ENCODE data around the gene KIF21B. TPM values are rescaled to one million over a fixed set of nuclear protein-coding genes. Genes with fewer than 3 reads are reported as not detected.

The KIF21B gene
- total and polyA plus RNA-seq, 2 experiments from 2014 or later = 4.6 to 34.3 TPM

DNA sequence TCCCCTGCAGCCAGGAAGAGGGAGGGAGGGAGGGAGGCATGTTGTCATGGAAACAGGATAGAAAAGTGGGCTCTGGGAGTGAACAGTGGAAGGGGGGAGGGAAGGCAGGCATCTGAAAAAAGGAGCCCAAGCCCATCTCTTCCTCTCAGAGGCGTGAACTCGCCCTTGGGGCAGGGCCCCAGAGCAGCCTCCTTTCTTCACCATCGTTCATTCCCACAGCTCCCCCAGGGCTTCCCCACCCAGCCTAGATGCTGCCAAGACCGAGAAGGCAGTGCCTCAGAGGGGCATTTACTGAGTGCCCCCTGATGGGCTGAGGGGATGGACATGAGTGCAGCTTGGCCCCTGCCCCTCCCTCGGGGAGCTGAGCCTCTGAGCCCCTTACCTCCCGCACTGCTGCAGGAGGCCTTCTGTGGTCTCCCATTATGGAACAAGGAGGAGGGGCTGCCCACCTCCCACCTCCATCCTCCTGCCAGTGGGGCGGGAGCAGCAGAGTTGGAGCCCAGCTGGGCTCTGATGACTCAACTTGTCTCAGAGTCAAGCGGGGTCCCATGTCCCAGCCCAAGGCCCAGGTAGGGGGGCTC lies 39.1 kb upstream of the KIF21B start (continued):
- TF ChIP-seq, protein P1, sequence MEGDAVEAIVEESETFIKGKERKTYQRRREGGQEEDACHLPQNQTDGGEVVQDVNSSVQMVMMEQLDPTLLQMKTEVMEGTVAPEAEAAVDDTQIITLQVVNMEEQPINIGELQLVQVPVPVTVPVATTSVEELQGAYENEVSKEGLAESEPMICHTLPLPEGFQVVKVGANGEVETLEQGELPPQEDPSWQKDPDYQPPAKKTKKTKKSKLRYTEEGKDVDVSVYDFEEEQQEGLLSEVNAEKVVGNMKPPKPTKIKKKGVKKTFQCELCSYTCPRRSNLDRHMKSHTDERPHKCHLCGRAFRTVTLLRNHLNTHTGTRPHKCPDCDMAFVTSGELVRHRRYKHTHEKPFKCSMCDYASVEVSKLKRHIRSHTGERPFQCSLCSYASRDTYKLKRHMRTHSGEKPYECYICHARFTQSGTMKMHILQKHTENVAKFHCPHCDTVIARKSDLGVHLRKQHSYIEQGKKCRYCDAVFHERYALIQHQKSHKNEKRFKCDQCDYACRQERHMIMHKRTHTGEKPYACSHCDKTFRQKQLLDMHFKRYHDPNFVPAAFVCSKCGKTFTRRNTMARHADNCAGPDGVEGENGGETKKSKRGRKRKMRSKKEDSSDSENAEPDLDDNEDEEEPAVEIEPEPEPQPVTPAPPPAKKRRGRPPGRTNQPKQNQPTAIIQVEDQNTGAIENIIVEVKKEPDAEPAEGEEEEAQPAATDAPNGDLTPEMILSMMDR (conservative IDR thresholded peaks at IDR 0.05; ENCODE audit: low read depth in 2 of 2) = no peak
- TF ChIP-seq, protein P2, sequence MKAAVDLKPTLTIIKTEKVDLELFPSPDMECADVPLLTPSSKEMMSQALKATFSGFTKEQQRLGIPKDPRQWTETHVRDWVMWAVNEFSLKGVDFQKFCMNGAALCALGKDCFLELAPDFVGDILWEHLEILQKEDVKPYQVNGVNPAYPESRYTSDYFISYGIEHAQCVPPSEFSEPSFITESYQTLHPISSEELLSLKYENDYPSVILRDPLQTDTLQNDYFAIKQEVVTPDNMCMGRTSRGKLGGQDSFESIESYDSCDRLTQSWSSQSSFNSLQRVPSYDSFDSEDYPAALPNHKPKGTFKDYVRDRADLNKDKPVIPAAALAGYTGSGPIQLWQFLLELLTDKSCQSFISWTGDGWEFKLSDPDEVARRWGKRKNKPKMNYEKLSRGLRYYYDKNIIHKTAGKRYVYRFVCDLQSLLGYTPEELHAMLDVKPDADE (IDR thresholded peaks at IDR 0.05) = no peak
- TF ChIP-seq STAT1 (IDR thresholded peaks at IDR 0.05; ENCODE audit: unreplicated experiment) = no peak

DNA sequence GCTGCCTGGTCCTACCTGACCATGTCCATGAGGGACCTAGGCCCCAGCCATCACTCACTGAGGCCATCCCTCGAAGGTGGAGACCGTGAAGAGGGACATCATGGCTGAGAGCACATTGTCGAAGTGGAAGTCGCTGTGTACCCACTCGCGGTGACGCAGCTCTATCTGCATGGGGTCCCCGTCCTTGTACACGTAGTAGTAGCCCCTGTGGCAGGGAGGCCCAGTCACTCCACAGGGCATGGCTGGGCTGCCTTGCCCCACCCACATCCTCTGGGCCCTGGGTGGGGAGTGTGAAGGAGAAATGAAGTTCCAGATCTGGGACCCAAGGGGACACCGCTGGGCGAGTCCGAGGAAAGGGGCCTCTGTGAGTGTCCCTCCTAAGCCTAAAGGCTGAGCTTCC lies 38.4 kb upstream of the KIF21B start:
- Mint-ChIP-seq H3K4me1 (peaks cover 18% of the 10 kb centered on the region), H3K4me3 (no peak overlapping the region), H3K27me3 (ENCODE audit: insufficient read depth, low read depth, poor library complexity) (peaks cover 7% of the 10 kb centered on the region), H3K27ac (no peak overlapping the region), H3K36me3 (ENCODE audit: low read depth) (no peaks in the 10 kb centered on the region; the same call in 2 of the 3 replicates), H3K9me3 (peaks cover 2% of the 10 kb centered on the region; the same call in 2 of the 3 replicates)
- no peak for ATAC-seq
- DNase-seq (ENCODE audit: low spot score) = no peak
- H4K20me1 ChIP-seq (replicated peaks; ENCODE audit: insufficient read depth) = no peaks in the 10 kb centered on the region
- H3K27me3 ChIP-seq (ENCODE audit: insufficient read depth) = no peaks in the 10 kb centered on the region
- no peak overlapping the region for H2AFZ ChIP-seq
- no peak overlapping the region for H3K27ac ChIP-seq (ENCODE audit: low read depth)
- H3K4me2 ChIP-seq = no peak overlapping the region
- no peaks in the 10 kb centered on the region for H3F3A ChIP-seq (replicated peaks; ENCODE audit: low read depth)
- peaks cover 10% of the 10 kb centered on the region for H3K4me1 ChIP-seq (ENCODE audit: insufficient read depth)
- no peak for TF ChIP-seq NANOG (IDR thresholded peaks at IDR 0.05; ENCODE audit: borderline replicate concordance)
- TF ChIP-seq, protein P3, sequence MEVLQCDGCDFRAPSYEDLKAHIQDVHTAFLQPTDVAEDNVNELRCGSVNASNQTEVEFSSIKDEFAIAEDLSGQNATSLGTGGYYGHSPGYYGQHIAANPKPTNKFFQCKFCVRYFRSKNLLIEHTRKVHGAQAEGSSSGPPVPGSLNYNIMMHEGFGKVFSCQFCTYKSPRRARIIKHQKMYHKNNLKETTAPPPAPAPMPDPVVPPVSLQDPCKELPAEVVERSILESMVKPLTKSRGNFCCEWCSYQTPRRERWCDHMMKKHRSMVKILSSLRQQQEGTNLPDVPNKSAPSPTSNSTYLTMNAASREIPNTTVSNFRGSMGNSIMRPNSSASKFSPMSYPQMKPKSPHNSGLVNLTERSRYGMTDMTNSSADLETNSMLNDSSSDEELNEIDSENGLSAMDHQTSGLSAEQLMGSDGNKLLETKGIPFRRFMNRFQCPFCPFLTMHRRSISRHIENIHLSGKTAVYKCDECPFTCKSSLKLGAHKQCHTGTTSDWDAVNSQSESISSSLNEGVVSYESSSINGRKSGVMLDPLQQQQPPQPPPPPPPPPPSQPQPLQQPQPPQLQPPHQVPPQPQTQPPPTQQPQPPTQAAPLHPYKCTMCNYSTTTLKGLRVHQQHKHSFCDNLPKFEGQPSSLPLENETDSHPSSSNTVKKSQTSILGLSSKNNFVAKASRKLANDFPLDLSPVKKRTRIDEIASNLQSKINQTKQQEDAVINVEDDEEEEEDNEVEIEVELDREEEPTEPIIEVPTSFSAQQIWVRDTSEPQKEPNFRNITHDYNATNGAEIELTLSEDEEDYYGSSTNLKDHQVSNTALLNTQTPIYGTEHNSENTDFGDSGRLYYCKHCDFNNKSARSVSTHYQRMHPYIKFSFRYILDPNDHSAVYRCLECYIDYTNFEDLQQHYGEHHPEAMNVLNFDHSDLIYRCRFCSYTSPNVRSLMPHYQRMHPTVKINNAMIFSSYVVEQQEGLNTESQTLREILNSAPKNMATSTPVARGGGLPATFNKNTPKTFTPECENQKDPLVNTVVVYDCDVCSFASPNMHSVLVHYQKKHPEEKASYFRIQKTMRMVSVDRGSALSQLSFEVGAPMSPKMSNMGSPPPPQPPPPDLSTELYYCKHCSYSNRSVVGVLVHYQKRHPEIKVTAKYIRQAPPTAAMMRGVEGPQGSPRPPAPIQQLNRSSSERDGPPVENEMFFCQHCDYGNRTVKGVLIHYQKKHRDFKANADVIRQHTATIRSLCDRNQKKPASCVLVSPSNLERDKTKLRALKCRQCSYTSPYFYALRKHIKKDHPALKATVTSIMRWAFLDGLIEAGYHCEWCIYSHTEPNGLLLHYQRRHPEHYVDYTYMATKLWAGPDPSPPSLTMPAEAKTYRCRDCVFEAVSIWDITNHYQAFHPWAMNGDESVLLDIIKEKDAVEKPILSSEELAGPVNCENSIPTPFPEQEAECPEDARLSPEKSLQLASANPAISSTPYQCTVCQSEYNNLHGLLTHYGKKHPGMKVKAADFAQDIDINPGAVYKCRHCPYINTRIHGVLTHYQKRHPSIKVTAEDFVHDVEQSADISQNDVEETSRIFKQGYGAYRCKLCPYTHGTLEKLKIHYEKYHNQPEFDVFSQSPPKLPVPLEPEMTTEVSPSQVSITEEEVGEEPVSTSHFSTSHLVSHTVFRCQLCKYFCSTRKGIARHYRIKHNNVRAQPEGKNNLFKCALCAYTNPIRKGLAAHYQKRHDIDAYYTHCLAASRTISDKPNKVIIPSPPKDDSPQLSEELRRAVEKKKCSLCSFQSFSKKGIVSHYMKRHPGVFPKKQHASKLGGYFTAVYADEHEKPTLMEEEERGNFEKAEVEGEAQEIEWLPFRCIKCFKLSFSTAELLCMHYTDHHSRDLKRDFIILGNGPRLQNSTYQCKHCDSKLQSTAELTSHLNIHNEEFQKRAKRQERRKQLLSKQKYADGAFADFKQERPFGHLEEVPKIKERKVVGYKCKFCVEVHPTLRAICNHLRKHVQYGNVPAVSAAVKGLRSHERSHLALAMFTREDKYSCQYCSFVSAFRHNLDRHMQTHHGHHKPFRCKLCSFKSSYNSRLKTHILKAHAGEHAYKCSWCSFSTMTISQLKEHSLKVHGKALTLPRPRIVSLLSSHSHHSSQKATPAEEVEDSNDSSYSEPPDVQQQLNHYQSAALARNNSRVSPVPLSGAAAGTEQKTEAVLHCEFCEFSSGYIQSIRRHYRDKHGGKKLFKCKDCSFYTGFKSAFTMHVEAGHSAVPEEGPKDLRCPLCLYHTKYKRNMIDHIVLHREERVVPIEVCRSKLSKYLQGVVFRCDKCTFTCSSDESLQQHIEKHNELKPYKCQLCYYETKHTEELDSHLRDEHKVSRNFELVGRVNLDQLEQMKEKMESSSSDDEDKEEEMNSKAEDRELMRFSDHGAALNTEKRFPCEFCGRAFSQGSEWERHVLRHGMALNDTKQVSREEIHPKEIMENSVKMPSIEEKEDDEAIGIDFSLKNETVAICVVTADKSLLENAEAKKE (CRISPR knock-in tag; IDR thresholded peaks at IDR 0.05) = no peak
- TF ChIP-seq POLR2AphosphoS5 (IDR thresholded peaks at IDR 0.05; ENCODE audit: low read depth) = no peak
- TF ChIP-seq, protein P4, sequence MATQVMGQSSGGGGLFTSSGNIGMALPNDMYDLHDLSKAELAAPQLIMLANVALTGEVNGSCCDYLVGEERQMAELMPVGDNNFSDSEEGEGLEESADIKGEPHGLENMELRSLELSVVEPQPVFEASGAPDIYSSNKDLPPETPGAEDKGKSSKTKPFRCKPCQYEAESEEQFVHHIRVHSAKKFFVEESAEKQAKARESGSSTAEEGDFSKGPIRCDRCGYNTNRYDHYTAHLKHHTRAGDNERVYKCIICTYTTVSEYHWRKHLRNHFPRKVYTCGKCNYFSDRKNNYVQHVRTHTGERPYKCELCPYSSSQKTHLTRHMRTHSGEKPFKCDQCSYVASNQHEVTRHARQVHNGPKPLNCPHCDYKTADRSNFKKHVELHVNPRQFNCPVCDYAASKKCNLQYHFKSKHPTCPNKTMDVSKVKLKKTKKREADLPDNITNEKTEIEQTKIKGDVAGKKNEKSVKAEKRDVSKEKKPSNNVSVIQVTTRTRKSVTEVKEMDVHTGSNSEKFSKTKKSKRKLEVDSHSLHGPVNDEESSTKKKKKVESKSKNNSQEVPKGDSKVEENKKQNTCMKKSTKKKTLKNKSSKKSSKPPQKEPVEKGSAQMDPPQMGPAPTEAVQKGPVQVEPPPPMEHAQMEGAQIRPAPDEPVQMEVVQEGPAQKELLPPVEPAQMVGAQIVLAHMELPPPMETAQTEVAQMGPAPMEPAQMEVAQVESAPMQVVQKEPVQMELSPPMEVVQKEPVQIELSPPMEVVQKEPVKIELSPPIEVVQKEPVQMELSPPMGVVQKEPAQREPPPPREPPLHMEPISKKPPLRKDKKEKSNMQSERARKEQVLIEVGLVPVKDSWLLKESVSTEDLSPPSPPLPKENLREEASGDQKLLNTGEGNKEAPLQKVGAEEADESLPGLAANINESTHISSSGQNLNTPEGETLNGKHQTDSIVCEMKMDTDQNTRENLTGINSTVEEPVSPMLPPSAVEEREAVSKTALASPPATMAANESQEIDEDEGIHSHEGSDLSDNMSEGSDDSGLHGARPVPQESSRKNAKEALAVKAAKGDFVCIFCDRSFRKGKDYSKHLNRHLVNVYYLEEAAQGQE (IDR thresholded peaks at IDR 0.05; ENCODE audit: unreplicated experiment) = no peak
- TF ChIP-seq, protein P2 (IDR thresholded peaks at IDR 0.05) = no peak
- TF ChIP-seq ZNF114 (CRISPR knock-in tag; IDR thresholded peaks at IDR 0.05) = no peak
- no peak for TF ChIP-seq CREB1 (CRISPR knock-in tag; IDR thresholded peaks at IDR 0.05; ENCODE audit: low read depth)
- peaks cover 10% of the 10 kb centered on the region for H3K9me2 ChIP-seq (ENCODE audit: insufficient read depth)
- no peaks in the 10 kb centered on the region for H3K36me3 ChIP-seq (ENCODE audit: insufficient read depth)
- no peak overlapping the region for H3K4me3 ChIP-seq
- no peaks in the 10 kb centered on the region for H3K79me2 ChIP-seq (replicated peaks; ENCODE audit: insufficient read depth)

All from GM23338 (cell line).